Activated T-cell treated with anti-CD3 and anti-CD28 coated beads, Interleukin-2, amount 50 U/mL, for 48 hours (primary cell): Measurements from ENCODE around the gene ARHGAP45.

Experiments used
- DNase-seq, 2 experiments: peaks; one replicate each; pipeline ENCODE4 v3.0.0-alpha.2; 2020

Gene ARHGAP45

DNA sequence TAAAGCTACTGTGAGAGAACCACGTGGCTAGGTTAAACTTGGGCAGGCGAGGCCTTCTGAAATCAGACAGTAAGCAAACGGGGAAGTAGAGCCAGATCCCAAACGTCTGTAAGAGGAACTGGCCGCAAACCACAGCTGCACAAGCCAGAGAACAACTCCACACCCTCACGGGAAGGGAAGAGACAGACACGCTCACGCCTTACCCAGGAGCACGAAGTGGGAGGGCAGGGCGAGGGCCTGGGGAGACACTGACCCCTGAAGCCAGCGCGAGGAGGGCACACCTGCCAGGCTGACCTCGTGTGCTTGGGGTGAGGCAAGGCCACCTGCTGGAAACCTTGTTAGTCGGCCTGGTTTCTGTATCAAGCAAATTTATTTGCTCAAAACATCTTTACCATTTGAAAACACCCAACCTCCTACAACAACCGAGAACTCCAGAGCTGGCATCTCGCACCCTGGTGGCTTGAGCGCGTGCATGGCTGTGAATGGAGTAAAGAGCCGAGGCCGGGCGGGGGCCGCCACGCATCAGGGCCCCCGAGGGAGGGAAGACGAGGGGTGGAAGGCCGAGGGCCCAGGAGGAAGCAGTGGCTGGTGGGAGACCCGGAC is 20.9 kb downstream of the ARHGAP45 start:
- DNase-seq: peak in 1 of 2 experiments; percentile 61

DNA sequence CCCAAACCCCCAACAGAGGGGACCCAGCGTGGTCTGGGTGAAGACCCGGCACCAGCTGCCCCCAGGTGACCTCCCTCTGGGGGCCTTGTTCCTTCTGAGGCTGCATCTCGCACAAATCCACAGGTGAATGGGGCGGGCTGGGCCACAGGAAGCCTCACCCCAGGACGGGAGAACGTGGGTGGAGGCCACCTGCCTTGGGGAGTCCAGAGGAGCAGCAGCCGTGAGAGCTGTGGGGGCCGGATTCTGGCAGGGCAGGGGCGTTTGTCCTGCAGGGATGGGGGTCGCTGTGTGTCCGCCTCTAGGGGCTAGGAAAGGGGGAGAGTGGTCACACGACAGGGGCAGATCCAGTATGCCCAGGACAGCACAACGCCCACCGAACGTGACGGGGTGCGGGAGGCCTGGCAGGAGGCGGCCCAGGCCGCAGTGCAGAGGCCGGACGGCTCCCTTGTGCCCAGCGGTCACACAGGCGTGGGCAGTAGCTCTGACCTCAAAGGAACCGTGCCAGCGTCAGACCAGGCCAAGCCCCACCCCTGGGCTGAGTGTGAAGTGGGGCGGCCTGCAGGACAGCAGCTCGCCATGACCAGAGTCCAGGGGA is 21.5 kb downstream of the ARHGAP45 start:
- peak in 1 of 2 experiments; percentile 60 for DNase-seq

DNA sequence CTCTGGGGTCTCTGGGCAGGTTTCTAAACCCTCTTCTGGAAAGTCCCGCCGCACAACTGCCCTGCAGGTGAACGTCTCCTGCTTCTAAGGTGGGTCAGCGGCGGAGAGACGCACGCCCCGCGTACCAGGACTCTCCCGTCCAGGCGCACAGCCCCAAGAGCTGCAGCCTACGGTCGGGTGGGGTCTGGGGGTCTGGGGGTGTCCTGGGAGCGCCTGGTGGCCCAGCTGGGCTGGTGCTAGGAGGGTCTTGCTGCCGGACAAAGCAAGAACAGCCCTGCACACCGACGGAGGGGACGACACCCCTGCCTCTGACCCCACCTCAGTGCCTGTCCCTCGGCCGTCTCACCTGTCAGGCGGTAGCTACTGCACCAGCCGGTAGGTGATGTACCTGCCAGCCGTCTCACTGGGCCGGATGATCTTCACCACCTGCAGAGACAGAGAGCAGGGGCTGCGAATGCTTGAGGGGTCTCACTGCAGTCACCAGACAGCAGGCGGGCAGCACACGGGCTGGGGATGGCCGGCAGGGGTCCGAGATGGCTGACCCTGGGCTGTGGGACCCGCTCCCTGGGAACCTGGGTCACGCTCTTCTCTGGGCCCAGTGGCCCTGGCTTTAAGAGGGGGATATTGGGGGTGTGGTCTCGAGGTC is 22.3 kb downstream of the ARHGAP45 start:
- DNase-seq: peak in 1 of 2 experiments; percentile 27

DNA sequence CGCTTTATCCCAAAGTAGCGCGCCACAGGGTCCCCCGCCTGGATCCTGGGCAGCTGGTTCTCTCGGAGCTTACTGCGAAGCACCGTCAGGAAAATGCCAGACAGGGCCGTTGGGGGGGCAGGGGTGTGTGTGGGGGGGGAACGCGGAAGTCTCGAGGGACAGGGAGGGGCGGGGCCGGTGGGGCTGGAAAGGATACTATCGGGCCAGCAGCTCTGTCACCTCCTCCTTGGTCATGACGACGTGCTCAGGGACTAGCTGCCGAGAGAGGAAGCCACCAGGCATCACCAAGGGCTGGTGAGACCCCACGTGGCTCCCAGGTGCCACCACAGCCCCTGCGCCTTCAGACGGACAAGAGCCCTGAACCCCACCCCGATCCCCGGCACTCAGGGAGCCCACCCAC is 22.9 kb downstream of the ARHGAP45 start:
- peak in 1 of 2 experiments; percentile 60 for DNase-seq

DNA sequence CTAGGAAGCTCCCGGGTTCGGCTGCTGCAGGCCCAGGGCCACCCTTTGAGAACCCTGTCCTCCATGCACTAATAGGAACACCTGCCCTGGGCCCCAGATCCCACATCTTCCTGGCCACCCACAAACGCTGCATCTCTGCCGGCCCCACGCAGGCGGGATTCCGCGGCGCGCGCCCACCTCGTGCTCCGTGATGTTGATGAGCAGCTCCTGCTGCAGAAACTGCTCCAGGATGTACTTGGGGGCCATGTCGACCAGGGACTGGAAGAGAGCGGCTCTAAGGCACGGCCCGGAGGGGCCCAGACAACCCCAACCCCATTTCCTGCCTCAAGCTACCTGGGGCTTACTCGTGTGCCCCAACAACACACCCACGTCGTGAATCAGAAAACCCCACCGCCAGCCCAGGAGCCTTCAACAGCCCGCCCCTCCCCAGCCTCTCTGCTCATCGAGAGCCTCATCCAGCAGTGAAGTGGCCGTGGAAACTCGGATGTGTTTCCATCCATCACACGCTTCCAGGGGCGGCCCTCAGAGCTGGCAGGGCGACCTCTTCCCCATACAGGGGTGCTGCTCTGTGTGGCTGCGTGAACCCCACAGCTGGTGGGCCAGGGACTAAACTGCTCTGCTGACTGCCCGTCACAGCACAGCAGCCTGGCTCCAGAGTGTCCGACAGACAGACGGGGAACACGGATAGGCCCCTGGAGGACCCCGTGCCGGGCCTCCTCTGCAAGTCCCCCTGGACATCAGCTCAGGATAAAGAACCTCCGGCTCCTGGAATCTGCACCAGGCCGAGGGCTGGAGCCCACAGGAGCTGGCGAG is 24.0 kb downstream of the ARHGAP45 start:
- DNase-seq: peak; percentile 57 to 67

DNA sequence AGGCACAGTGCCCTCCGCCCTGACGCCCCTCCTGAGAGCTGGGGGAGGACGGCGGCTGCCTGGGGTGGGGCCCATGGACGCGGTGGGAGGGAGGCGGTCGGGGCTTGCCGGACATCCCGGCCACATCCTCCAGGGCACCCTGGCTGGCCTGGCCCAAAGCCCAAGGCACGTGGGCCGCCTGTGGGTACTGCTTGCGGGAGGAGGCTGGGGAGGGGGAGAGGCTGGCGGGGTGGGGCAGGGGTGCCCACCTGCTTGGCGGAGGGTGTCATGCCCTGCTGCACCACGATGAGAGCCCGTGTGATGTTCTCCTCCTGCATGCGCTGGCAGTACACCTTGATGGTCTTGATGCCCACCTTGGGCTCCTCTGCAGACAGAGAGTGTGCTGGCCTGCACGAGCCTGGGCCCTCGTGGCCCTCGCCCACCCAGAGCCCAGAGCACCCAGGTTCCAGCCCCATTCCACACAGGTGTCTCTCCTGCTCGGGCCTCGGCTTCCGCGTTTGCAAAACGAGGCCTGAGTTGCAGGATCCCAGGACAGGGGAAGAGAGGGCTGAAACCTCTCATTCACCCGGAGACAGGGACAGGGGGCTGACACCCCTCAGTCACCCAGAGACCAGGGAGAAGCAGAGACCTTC is 24.7 kb downstream of the ARHGAP45 start:
- DNase-seq: no peak

DNA sequence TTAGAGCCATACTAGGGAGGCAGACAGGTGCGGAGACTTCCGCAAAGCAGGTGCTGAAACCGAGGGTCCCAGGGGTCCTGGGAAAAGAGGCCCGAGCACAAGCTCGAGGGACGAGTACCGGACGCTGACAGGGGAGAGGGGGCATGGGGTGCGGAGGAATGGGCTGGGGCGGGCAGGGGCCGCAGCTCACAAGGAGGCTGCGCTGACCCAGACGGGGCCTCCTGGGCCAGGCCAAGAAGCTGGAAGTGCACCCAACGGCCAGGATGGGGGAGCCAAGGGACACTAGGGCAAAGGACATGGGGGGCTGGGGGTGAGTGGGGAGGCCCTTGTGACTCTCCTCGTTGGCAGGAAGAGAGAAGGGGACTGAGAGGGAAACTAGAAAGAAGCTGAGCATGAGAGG is 26.4 kb downstream of the ARHGAP45 start:
- no peak for DNase-seq

DNA sequence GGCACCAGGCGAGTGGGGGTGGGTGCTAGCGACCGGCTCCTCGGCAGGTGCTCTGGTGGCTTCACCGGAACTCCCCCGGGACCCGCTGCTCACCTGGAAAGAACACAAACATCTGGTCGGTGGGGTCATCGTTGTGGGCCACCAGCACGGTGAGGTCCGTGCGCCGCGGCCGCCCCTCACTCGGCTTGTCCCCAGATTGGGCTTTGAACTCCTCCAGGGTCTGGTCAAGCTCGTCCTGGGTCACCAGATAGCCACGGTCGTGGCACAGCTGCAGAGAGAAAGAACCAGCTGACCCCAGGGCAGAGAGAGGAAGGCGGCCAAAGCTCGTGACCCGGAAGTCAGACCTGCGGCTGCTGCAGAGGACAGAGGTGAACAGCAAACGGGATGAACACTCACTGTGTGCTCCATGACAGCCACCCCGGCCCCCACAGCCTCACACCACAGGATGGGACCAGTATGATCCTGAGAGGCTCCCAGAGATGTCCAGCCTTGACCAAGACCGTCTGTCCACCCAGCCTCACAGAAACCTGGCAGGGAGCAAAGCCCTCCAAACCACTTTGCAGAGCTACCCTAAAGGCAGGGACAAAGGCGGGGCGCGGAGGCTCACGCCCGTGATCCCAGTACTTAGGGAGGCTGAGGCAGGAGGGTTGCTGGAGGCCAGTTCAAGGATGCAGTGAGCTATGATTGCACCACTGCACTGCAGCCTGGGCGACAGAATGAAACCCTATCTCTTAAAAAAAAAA is 27.0 kb downstream of the ARHGAP45 start:
- no peak for DNase-seq

DNA sequence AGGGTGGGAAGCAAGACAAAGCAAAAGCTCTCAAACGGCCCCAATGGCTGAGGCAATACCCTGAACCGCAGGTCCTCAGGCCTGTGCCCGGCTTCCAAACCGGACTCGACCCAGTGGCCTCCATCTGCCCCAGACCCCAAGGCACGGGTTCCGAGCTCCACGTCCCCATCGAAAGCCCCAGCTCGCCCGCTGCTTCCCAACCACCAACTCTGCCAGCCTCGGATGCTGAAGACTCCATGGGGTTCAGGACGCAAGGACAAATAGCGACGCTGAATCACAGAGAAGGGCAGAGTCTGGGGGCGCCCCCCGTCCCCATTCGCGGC is 27.6 kb downstream of the ARHGAP45 start:
- DNase-seq: peak in 1 of 2 experiments; percentile 27

DNA sequence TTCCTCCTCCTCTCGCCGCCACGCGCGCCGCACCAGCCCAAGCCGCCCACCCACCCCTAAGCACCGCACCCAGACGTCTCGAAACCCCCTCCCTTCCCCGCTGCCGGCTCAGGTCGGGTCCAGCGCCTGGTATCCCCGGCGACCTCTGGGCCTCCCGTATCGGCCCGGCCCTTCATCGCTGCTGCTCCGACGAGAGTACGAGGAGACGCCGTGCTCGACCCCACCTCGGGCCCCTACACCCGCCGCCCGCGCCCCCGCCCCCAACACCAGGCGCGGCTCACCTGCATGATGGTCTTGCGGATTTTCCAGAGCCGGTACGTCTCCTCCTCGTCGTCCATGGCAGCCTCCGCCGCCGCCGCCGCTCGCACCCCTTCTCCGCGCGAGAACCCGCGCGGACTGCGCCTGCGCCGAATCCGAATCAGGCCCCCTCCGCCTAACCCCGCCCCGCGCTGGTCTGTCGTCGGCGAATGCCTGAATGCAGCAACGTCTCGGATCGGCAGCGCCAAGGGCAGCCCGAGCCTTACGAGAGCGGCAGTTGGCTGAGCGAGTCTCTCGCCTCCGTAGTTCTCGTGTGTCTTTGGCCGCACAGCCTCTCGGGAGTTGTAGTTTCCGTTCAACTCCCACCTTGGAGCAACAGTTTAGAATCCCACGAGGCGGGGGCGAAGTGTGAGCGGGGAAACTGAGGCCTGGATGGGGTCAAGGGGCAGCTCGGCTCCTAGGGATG is 28.2 kb downstream of the ARHGAP45 start, which contains the start of gene POLR2E:
TSS of gene POLR2E (minus strand) at position 398 of the 724 bp plus-strand sequence. CDS start at position 338, 60 bp downstream.
- DNase-seq: peak; percentile 99

DNA sequence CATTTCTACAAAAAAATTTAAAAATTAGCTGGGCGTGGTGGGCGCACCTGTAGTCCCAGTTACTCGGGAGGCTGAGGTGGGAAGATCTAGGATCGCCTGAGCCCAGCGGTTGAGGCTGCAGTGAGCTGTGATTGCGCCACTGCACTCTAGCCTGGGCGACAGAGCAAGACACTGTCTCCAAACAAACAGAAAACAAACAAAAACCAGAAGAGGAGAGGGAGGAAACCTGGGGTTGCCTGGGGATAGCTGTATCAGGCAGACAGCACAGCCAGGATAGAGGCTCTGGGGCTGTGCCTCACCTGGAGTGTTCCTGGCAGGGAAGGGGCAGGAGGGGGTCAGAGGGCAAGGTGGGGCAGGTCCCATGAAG is 30.8 kb downstream of the ARHGAP45 start:
- no peak for DNase-seq

DNA sequence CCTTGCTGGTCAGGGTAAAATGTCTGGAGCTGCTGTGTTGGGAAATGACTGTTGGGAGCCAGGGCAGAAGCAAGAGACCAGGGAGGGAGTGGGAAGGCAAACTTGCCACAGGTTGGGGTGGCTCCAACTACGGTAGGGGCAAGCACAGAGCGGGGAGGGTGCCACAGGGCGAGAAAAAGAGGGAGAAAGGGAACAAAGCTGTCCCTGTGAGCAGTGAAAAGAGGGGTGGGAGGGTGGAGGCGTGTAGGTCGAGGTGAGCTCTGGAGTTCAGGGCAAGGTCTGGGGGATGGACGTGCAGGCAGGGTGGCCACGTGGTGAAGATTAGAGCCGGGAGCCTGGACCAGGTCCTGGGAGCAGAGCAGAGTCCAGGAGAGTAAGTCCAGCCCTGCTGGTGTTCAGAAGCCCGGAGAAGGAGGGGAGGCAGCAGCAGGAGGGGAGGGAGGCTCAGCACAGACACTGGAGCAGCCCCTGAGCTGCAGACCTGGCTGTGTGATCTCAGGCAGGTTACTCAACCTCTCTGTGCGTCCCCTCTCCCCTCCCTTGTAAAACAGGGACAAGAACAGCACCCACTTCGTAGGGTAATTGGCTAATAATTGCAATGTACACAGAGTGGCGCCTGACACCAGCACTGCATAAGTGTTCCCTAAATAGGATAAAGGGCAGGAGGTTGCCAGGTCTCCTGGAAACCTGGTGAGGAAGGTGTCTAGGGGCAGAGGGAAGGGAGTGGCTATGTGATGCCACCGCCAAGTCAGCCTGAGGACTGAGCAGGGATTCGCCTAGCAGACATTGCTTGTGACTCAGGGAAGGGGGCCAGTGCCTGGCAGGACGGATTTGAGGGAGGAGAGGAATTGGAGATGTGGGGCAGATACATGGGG is 31.4 kb downstream of the ARHGAP45 start:
- DNase-seq: no peak

DNA sequence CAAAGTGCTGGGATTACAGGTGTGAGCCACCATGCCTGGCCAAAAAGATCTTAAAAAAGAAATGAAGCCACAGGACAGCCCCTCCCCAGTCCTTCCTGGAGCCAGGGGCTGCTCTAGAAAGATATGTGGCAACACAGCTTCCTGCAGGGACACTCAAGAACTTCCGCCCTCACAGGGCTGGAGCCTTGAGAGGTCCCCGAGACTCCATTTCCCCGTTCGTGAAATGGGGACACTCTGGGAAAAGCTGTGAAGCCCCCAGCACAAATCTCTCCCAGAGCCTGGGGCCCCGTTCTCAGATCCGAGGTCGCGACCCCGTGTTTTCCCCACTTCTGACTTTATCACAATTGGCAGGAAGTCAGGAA is 34.4 kb downstream of the ARHGAP45 start:
- no peak for DNase-seq

DNA sequence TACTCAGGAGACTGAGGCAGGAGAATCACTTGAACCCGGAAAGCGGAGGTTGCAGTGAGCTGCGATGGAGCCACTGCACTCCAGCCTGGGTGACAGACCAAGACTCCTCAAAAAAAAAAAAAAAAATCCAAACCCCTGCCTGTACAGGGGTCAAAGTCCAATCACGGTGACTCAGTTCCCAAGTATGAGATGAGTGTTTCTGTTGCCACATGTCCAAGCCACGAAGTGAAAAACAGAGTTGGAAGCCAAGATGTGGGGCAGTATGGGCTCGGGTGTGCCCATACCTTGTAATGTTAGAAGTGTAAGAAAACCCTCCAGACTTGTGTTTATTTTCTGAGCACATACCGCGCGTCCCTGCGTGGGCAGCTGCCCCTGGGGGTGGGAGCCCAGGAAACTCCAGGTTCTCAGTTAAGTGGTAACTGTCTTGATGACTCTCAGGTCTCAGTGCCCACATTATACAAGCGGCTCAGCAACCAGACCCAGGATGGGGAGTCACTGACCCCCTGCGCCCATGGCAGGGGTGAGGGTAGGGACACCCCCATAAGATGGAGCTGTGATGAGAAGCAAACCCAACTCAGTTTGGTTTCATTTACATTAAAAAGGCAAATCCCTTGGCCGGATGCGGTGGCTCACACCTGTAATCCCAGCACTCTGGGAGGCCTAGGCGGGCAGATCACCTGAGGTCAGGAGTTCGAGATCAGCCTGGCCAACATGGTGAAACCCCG is 35.6 kb downstream of the ARHGAP45 start:
- peak; percentile 88 for DNase-seq

DNA sequence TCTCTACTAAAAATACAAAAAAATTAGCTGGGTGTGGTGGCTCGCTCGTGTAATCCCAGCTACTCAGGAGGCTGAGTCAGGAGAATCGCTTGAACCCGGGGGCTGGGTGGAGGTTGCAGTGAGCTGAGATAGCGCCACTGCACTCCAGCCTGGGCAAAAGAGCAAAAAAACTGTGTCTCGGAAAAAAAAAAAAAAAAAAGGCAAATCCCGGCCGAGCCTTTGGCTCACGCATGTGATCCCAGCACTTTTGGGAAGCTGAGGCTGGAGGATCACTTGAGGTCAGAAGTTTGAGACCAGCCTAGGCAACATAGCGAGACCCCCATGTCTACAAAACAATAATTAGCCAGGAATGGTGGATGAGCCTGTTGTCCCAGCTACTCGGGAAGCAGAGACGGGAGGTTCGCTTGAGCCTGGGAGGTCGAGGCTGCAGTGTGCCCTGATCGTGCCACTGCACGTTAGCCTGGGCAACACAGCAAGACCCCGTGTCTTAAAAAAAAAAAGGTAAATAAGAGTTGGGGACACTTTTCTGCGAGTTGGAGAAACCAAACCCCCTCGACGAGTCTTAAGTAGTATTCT is 36.3 kb downstream of the ARHGAP45 start:
- DNase-seq: no peak

DNA sequence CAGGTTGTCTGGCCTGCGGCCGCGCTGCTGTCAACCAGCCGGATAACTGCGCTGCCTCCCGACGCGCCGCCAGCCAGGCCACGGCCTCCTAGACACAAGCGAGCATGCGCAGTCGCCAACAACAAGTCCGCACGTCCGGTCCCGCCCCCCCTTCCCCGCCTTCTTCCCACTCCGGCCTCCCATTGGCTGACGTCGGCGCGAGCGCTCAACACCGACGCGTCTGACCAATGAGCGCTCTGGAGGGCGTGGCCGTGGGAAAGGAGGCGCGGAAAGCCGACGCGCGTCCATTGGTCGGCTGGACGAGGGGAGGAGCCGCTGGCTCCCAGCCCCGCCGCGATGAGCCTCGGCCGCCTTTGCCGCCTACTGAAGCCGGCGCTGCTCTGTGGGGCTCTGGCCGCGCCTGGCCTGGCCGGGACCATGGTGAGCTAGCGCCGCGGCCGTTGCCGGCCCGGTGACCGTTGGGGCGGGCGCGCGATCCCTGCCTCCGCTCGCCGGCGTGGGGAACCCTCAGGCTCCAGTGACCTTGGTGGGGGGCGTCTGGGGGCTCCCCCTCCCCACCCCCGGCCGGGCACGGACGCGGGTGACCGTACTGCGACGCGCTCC is 36.8 kb downstream of the ARHGAP45 start, which contains the start of gene GPX4:
TSS of gene GPX4 (plus strand) at position 287 of the 603 bp plus-strand sequence. CDS start at position 337, 50 bp downstream.
- DNase-seq: peak; percentile 98

DNA sequence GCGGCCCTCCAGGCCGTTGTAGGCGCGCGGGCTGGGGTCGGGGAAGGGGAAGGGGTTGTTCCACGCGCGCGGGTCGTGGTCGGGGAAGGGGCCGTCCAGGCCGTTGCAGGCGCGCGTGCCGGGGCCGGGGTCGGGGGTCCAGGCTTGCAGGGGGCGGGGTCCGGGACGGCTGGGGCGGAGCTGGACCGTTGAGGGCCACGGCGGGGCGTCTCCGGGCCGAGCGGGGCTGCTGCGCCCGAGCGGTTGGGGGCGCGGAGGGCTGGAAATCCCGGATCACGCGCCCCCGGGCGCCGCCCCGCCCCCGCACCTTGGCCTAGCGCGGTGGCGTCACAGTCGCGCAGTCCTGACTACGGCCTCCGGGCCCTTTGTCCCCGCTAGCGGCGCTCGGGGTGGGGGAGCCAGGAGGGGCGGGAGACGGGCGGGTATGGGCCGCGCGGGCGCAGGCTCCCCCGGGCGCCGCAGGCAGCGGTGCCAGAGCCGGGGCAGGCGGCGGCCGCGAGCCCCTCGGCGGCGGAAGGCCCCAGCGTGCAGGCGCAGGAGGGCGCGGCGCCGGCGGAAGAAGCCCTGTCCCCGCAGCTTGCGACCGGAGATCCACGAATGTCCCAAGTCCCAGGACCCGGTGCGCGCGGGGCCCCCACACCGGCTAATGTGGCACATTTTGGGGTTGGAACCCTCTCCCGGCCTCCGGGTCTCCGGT is 37.5 kb downstream of the ARHGAP45 start:
- peak; percentile 81 to 86 for DNase-seq
